ENCODE results near the gene SMDT1.

Gene SMDT1

GRCh38 chr22:42062506-42063170 lies 16.9 kb upstream of the SMDT1 start:
- no peaks in the 10 kb centered on the region for H3K27me3 ChIP-seq (ENCODE audit: control insufficient read depth, insufficient read depth, low read length)
- H3K9ac ChIP-seq (ENCODE audit: low read depth, low read length): no peak overlapping the region
- H3K9me3 ChIP-seq (ENCODE audit: control insufficient read depth, insufficient read depth, low read length): peaks cover 8% of the 10 kb centered on the region; the same call in 1 of the 2 replicates
- no peak overlapping the region for H3K4me3 ChIP-seq (ENCODE audit: low read depth, low read length)
- H3K4me1 ChIP-seq (ENCODE audit: control insufficient read depth, insufficient read depth, low read length): peaks cover 14% of the 10 kb centered on the region
- no peak overlapping the region for H3K27ac ChIP-seq (ENCODE audit: low read depth, low read length)
- H3K36me3 ChIP-seq (ENCODE audit: control insufficient read depth, insufficient read depth, low read length): peaks cover 52% of the 10 kb centered on the region

GRCh38 chr22:42064629-42065028 lies 14.9 kb upstream of the SMDT1 start:
- Histone ChIP-seq H3K27me3 (ENCODE audit: control insufficient read depth, insufficient read depth, low read length) (no peaks in the 10 kb centered on the region), H3K36me3 (ENCODE audit: control insufficient read depth, insufficient read depth, low read length) (peaks cover 45% of the 10 kb centered on the region)

GRCh38 chr22:42065438-42066125 lies 13.9 kb upstream of the SMDT1 start:
- H3K4me3 ChIP-seq (ENCODE audit: low read depth, low read length): peak overlapping the region; percentile 40
- no peaks in the 10 kb centered on the region for H3K9me3 ChIP-seq (ENCODE audit: control insufficient read depth, insufficient read depth, low read length)

More at GRCh38 chr22:42064629-42065028, 14.9 kb upstream of the SMDT1 start:
- Histone ChIP-seq H3K9ac (ENCODE audit: low read depth, low read length) (no peak overlapping the region), H3K27ac (ENCODE audit: low read depth, low read length) (no peak overlapping the region), H3K4me3 (ENCODE audit: low read depth, low read length) (no peak overlapping the region), H3K9me3 (ENCODE audit: control insufficient read depth, insufficient read depth, low read length) (no peaks in the 10 kb centered on the region), H3K4me1 (ENCODE audit: control insufficient read depth, insufficient read depth, low read length) (peaks cover 15% of the 10 kb centered on the region)

GRCh38 chr22:42066126-42066761 lies 13.3 kb upstream of the SMDT1 start:
- H3K27me3 ChIP-seq (ENCODE audit: control insufficient read depth, insufficient read depth, low read length): no peaks in the 10 kb centered on the region
- no peak overlapping the region for H3K9ac ChIP-seq (ENCODE audit: low read depth, low read length)
- H3K4me3 ChIP-seq (ENCODE audit: low read depth, low read length): no peak overlapping the region
- H3K4me1 ChIP-seq (ENCODE audit: control insufficient read depth, insufficient read depth, low read length): peaks cover 22% of the 10 kb centered on the region
- no peak overlapping the region for H3K27ac ChIP-seq (ENCODE audit: low read depth, low read length)
- no peaks in the 10 kb centered on the region for H3K9me3 ChIP-seq (ENCODE audit: control insufficient read depth, insufficient read depth, low read length)
- H3K36me3 ChIP-seq (ENCODE audit: control insufficient read depth, insufficient read depth, low read length): peaks cover 29% of the 10 kb centered on the region

More at GRCh38 chr22:42065438-42066125, 13.9 kb upstream of the SMDT1 start:
- Histone ChIP-seq H3K36me3 (ENCODE audit: control insufficient read depth, insufficient read depth, low read length) (peaks cover 35% of the 10 kb centered on the region), H3K4me1 (ENCODE audit: control insufficient read depth, insufficient read depth, low read length) (peaks cover 18% of the 10 kb centered on the region), H3K9ac (ENCODE audit: low read depth, low read length) (no peak overlapping the region), H3K27ac (ENCODE audit: low read depth, low read length) (no peak overlapping the region), H3K27me3 (ENCODE audit: control insufficient read depth, insufficient read depth, low read length) (no peaks in the 10 kb centered on the region)

GRCh38 chr22:42066937-42067336 lies 12.6 kb upstream of the SMDT1 start:
- H3K4me3 ChIP-seq (ENCODE audit: low read depth, low read length): no peak overlapping the region
- H3K36me3 ChIP-seq (ENCODE audit: control insufficient read depth, insufficient read depth, low read length): peaks cover 25% of the 10 kb centered on the region; the same call in 1 of the 2 replicates
- H3K9ac ChIP-seq (ENCODE audit: low read depth, low read length): no peak overlapping the region
- H3K27me3 ChIP-seq (ENCODE audit: control insufficient read depth, insufficient read depth, low read length): no peaks in the 10 kb centered on the region
- peaks cover 23% of the 10 kb centered on the region for H3K4me1 ChIP-seq (ENCODE audit: control insufficient read depth, insufficient read depth, low read length)
- no peaks in the 10 kb centered on the region for H3K9me3 ChIP-seq (ENCODE audit: control insufficient read depth, insufficient read depth, low read length)
- H3K27ac ChIP-seq (ENCODE audit: low read depth, low read length): no peak overlapping the region

GRCh38 chr22:42067671-42068251 lies 11.7 kb upstream of the SMDT1 start:
- Histone ChIP-seq H3K4me3 (ENCODE audit: low read depth, low read length) (no peak overlapping the region), H3K27ac (ENCODE audit: low read depth, low read length) (no peak overlapping the region), H3K36me3 (ENCODE audit: control insufficient read depth, insufficient read depth, low read length) (peaks cover 19% of the 10 kb centered on the region; the same call in 1 of the 2 replicates), H3K27me3 (ENCODE audit: control insufficient read depth, insufficient read depth, low read length) (no peaks in the 10 kb centered on the region), H3K9ac (ENCODE audit: low read depth, low read length) (no peak overlapping the region), H3K9me3 (ENCODE audit: control insufficient read depth, insufficient read depth, low read length) (no peaks in the 10 kb centered on the region), H3K4me1 (ENCODE audit: control insufficient read depth, insufficient read depth, low read length) (peaks cover 23% of the 10 kb centered on the region)

GRCh38 chr22:42068291-42068690 lies 11.2 kb upstream of the SMDT1 start:
- no peak overlapping the region for H3K9ac ChIP-seq (ENCODE audit: low read depth, low read length)
- H3K36me3 ChIP-seq (ENCODE audit: control insufficient read depth, insufficient read depth, low read length): peaks cover 17% of the 10 kb centered on the region; the same call in 1 of the 2 replicates
- no peak overlapping the region for H3K4me3 ChIP-seq (ENCODE audit: low read depth, low read length)
- no peak overlapping the region for H3K27ac ChIP-seq (ENCODE audit: low read depth, low read length)
- H3K9me3 ChIP-seq (ENCODE audit: control insufficient read depth, insufficient read depth, low read length): no peaks in the 10 kb centered on the region
- peaks cover 23% of the 10 kb centered on the region for H3K4me1 ChIP-seq (ENCODE audit: control insufficient read depth, insufficient read depth, low read length)
- H3K27me3 ChIP-seq (ENCODE audit: control insufficient read depth, insufficient read depth, low read length): peaks cover 1% of the 10 kb centered on the region; the same call in 1 of the 2 replicates

- H3K9ac ChIP-seq (ENCODE audit: low read depth, low read length): no peak overlapping the region
- H3K4me1 ChIP-seq (ENCODE audit: control insufficient read depth, insufficient read depth, low read length): peaks cover 19% of the 10 kb centered on the region
- peaks cover 17% of the 10 kb centered on the region; the same call in 1 of the 2 replicates for H3K36me3 ChIP-seq (ENCODE audit: control insufficient read depth, insufficient read depth, low read length)
- H3K27ac ChIP-seq (ENCODE audit: low read depth, low read length): peak overlapping the region; percentile 59
- no peaks in the 10 kb centered on the region for H3K9me3 ChIP-seq (ENCODE audit: control insufficient read depth, insufficient read depth, low read length)
- peaks cover 7% of the 10 kb centered on the region; the same call in 1 of the 2 replicates for H3K27me3 ChIP-seq (ENCODE audit: control insufficient read depth, insufficient read depth, low read length)
- H3K4me3 ChIP-seq (ENCODE audit: low read depth, low read length): peak overlapping the region; percentile 64
Measured at GRCh38 chr22:42069801-42070516, 9.5 kb upstream of the SMDT1 start.

- no peaks in the 10 kb centered on the region for H3K9me3 ChIP-seq (ENCODE audit: control insufficient read depth, insufficient read depth, low read length)
Measured at GRCh38 chr22:42070517-42071422, 8.7 kb upstream of the SMDT1 start, which contains the start of gene NAGA. Gene NAGA, minus strand, starts transcription at chr22:42070812. Its CDS starts 515 bp downstream, at chr22:42070297.

More at GRCh38 chr22:42070517-42071422, 8.7 kb upstream of the SMDT1 start, which contains the start of gene NAGA:
- Histone ChIP-seq H3K27ac (ENCODE audit: low read depth, low read length) (peak within 1 kb of the TSS; percentile 80), H3K4me3 (ENCODE audit: low read depth, low read length) (peak within 1 kb of the TSS; percentile 64), H3K4me1 (ENCODE audit: control insufficient read depth, insufficient read depth, low read length) (peaks cover 11% of the 10 kb centered on the region), H3K9ac (ENCODE audit: low read depth, low read length) (peak within 1 kb of the TSS; percentile 66), H3K36me3 (ENCODE audit: control insufficient read depth, insufficient read depth, low read length) (peaks cover 17% of the 10 kb centered on the region; the same call in 1 of the 2 replicates), H3K27me3 (ENCODE audit: control insufficient read depth, insufficient read depth, low read length) (peaks cover 7% of the 10 kb centered on the region; the same call in 1 of the 2 replicates)
